HG03460 (cell line): Measurements from ENCODE around the gene CEP350.

ENCODE experiments used
- ATAC-seq: cut with Tn5 transposase; IDR thresholded peaks from one replicate; pipeline ENCODE4 v1.9.1; 2021; ENCODE audit not compliant: unreplicated experiment

The CEP350 gene

GRCh38 chr1:180061019-180061418 lies 106.4 kb downstream of the CEP350 start:
- ATAC-seq: no peak

- no peak for ATAC-seq
These were observed 107.9 kb downstream of the CEP350 start for GRCh38 chr1:180062452-180062971.

- ATAC-seq: no peak
These were observed 110.8 kb downstream of the CEP350 start for GRCh38 chr1:180065408-180065807.

GRCh38 chr1:180066150-180066549 lies 111.5 kb downstream of the CEP350 start:
- ATAC-seq: no peak

GRCh38 chr1:180070286-180070685 lies 115.7 kb downstream of the CEP350 start:
- no peak for ATAC-seq

- ATAC-seq: no peak
These were observed 117.1 kb downstream of the CEP350 start for GRCh38 chr1:180071759-180072158.

- ATAC-seq: no peak
These were observed 125.8 kb downstream of the CEP350 start for GRCh38 chr1:180080439-180080838.

- no peak for ATAC-seq
These were observed 126.9 kb downstream of the CEP350 start for GRCh38 chr1:180081474-180081873.

GRCh38 chr1:180083164-180083563 lies 128.6 kb downstream of the CEP350 start:
- no peak for ATAC-seq

- no peak for ATAC-seq
These were observed 130.3 kb downstream of the CEP350 start for GRCh38 chr1:180084867-180085266.

- ATAC-seq: no peak
These were observed 130.7 kb downstream of the CEP350 start for GRCh38 chr1:180085331-180085730.

GRCh38 chr1:180092931-180093650 lies 138.5 kb downstream of the CEP350 start:
- no peak for ATAC-seq

- ATAC-seq: no peak
These were observed 140.2 kb downstream of the CEP350 start for GRCh38 chr1:180094705-180095295.

- ATAC-seq: no peak
These were observed 142.1 kb downstream of the CEP350 start for GRCh38 chr1:180096584-180097325.

GRCh38 chr1:180097326-180097605 lies 142.7 kb downstream of the CEP350 start:
- ATAC-seq: no peak

- no peak for ATAC-seq
These were observed 146.8 kb downstream of the CEP350 start for GRCh38 chr1:180101411-180101810.

GRCh38 chr1:180103819-180104218 lies 149.2 kb downstream of the CEP350 start:
- ATAC-seq: no peak

GRCh38 chr1:180112091-180112490 lies 157.5 kb downstream of the CEP350 start:
- ATAC-seq: no peak

GRCh38 chr1:180112984-180113647 lies 158.5 kb downstream of the CEP350 start:
- no peak for ATAC-seq

GRCh38 chr1:180114396-180114945 lies 159.9 kb downstream of the CEP350 start:
- ATAC-seq: no peak
